HepG2 (cell line): ENCODE measurements around the gene CAPRIN1. TPM values are rescaled to one million over a fixed set of nuclear protein-coding genes. Genes with fewer than 3 reads are reported as not detected.

Source experiments
- CREB1 ChIP-seq, 2 experiments: fragments of 450-650 bp in 1 of 2; IDR thresholded peaks; 2 replicates each; pipeline ENCODE4 v1.6.1; 2016 to 2017; ENCODE audit warnings: control low read depth in 1 of 2, mild to moderate bottlenecking in 1 of 2, missing compliant biosample characterization in 1 of 2, missing genetic modification characterization in 1 of 2
- ELF4 ChIP-seq: sonication (generic); formaldehyde crosslinking; IDR thresholded peaks from 2 replicates; pipeline ENCODE4 v1.5.0; 2020; ENCODE audit warnings: missing genetic modification reagents, mild to moderate bottlenecking, moderate library complexity, borderline replicate concordance
- FOSL2 ChIP-seq: sonication (generic); formaldehyde crosslinking; IDR thresholded peaks from 2 replicates; pipeline ENCODE4 v1.4.0; 2020; ENCODE audit warnings: missing genetic modification reagents
- GATAD1 ChIP-seq: IDR thresholded peaks from 2 replicates; pipeline ENCODE4 v1.6.1; 2016; ENCODE audit warnings: missing genetic modification reagents, missing compliant biosample characterization
- NCOA1 ChIP-seq: sonication (generic); formaldehyde crosslinking; IDR thresholded peaks from 2 replicates; pipeline ENCODE4 v1.9.0; 2021; ENCODE audit warnings: missing genetic modification reagents
- YEATS2 ChIP-seq: sonication (generic); formaldehyde crosslinking; IDR thresholded peaks from 2 replicates; pipeline ENCODE4 v1.4.0; 2020; ENCODE audit warnings: missing genetic modification reagents, borderline replicate concordance
- ZNF12 ChIP-seq: sonication (generic); formaldehyde crosslinking; IDR thresholded peaks from 2 replicates; pipeline ENCODE4 v1.5.0; 2020; ENCODE audit warnings: missing genetic modification reagents
- polyA plus RNA-seq, 8 experiments: library from polyadenylated mRNA; depleted of rRNA in 3 of 8; stranded (reverse) in 7 of 8; unstranded in 1 of 8; fragments of >200 nt; fragmentation: Illumina TruSeq in 4 of 8; extraction: Trizol in 4 of 8; gene quantifications; 2 replicates each; pipeline versions ENCODE4 v1.2.1 to v1.2.3, GENCODE V29; 2011 to 2016; ENCODE audit warnings: low read depth in 4 of 8, missing spikeins in 1 of 8, mixed read lengths in 1 of 8; ENCODE audit not compliant: insufficient read depth in 1 of 8
- total RNA-seq, 5 experiments: library from RNA; depleted of rRNA; stranded (reverse); fragments of >200 nt; fragmentation: Illumina TruSeq; extraction: Trizol; gene quantifications; 2 replicates each; pipeline ENCODE4 v1.2.3, GENCODE V29; 2016; ENCODE audit warnings: low read depth in 1 of 5
- TF ChIP-seq, protein P1 (sequence below): sonication (generic); formaldehyde crosslinking; IDR thresholded peaks from 2 replicates; pipeline ENCODE4 v1.4.0; 2020; ENCODE audit warnings: missing genetic modification reagents
- TF ChIP-seq, protein P2 (sequence below): IDR thresholded peaks from 2 replicates; pipeline ENCODE4 v1.6.1; 2016; ENCODE audit warnings: low read depth, borderline replicate concordance
- TF ChIP-seq, protein P3 (sequence below): sonication (generic); formaldehyde crosslinking; IDR thresholded peaks from 2 replicates; pipeline ENCODE4 v1.4.0; 2020; ENCODE audit warnings: missing genetic modification reagents
- TF ChIP-seq, protein P4 (sequence below), 2 experiments: sonication (generic) in 1 of 2; formaldehyde crosslinking in 1 of 2; IDR thresholded peaks; 2 replicates each; pipeline versions ENCODE4 v1.4.0 to v1.6.1; 2016 to 2020; ENCODE audit warnings: borderline replicate concordance in 1 of 2, low read depth in 1 of 2, mild to moderate bottlenecking in 1 of 2, missing genetic modification reagents in 1 of 2
- TF ChIP-seq, protein P5 (sequence below): sonication (generic); formaldehyde crosslinking; IDR thresholded peaks from 2 replicates; pipeline ENCODE4 v1.5.1; 2020; ENCODE audit warnings: mild to moderate bottlenecking, missing genetic modification reagents, moderate library complexity

Gene CAPRIN1
- total and polyA plus RNA-seq, 2 of the 13 experiments (the other 11 are each of a cell fraction or from before 2014, with no cell fraction given) = 114 to 162 TPM

DNA sequence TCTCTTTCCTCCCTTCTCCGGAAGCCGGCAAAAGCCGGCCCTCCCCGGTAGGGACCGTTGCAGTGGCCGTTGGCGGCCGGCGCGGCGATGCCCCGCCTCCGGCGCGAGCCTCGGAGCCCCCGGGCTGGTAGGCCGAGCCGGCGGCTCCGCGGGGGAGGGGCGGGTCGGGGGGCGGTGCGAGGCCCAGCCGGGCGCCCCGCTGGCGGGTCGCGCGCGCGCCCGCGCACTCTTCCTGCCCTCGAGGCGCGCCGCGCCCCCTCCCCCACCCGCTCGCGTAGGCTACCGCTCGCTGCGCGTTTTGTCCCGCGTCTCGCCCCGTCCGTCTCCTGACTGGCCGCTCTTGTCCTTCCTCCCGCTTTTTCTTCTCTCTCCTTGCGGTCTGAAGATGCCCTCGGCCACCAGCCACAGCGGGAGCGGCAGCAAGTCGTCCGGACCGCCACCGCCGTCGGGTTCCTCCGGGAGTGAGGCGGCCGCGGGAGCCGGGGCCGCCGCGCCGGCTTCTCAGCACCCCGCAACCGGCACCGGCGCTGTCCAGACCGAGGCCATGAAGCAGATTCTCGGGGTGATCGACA lies 591 bp downstream of the CAPRIN1 start (continued):
- TF ChIP-seq, protein P1, sequence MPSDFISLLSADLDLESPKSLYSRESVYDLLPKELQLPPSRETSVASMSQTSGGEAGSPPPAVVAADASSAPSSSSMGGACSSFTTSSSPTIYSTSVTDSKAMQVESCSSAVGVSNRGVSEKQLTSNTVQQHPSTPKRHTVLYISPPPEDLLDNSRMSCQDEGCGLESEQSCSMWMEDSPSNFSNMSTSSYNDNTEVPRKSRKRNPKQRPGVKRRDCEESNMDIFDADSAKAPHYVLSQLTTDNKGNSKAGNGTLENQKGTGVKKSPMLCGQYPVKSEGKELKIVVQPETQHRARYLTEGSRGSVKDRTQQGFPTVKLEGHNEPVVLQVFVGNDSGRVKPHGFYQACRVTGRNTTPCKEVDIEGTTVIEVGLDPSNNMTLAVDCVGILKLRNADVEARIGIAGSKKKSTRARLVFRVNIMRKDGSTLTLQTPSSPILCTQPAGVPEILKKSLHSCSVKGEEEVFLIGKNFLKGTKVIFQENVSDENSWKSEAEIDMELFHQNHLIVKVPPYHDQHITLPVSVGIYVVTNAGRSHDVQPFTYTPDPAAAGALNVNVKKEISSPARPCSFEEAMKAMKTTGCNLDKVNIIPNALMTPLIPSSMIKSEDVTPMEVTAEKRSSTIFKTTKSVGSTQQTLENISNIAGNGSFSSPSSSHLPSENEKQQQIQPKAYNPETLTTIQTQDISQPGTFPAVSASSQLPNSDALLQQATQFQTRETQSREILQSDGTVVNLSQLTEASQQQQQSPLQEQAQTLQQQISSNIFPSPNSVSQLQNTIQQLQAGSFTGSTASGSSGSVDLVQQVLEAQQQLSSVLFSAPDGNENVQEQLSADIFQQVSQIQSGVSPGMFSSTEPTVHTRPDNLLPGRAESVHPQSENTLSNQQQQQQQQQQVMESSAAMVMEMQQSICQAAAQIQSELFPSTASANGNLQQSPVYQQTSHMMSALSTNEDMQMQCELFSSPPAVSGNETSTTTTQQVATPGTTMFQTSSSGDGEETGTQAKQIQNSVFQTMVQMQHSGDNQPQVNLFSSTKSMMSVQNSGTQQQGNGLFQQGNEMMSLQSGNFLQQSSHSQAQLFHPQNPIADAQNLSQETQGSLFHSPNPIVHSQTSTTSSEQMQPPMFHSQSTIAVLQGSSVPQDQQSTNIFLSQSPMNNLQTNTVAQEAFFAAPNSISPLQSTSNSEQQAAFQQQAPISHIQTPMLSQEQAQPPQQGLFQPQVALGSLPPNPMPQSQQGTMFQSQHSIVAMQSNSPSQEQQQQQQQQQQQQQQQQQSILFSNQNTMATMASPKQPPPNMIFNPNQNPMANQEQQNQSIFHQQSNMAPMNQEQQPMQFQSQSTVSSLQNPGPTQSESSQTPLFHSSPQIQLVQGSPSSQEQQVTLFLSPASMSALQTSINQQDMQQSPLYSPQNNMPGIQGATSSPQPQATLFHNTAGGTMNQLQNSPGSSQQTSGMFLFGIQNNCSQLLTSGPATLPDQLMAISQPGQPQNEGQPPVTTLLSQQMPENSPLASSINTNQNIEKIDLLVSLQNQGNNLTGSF = no peak
- TF ChIP-seq YEATS2 (CRISPR knock-in tag) (peak; percentile 51), GATAD1 (CRISPR knock-in tag) (peak; percentile 74), CREB1 (IDR thresholded peaks at IDR 0.05) (peak; percentile 39; the same call in 1 of the 2 replicates), CREB1 (CRISPR knock-in tag; IDR thresholded peaks at IDR 0.05) (no peak), ZNF12 (CRISPR knock-in tag) (0 out of 2 replicates have a peak, but pooled peaks have one; percentile 7), ELF4 (CRISPR knock-in tag) (no peak), NCOA1 (CRISPR knock-in tag) (no peak), FOSL2 (CRISPR knock-in tag) (peak; percentile 28; the same call in 1 of the 2 replicates)
- TF ChIP-seq, protein P2, sequence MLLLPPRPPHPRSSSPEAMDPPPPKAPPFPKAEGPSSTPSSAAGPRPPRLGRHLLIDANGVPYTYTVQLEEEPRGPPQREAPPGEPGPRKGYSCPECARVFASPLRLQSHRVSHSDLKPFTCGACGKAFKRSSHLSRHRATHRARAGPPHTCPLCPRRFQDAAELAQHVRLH (CRISPR knock-in tag) = peak; percentile 54; the same call in 1 of the 2 replicates
- TF ChIP-seq, protein P3, sequence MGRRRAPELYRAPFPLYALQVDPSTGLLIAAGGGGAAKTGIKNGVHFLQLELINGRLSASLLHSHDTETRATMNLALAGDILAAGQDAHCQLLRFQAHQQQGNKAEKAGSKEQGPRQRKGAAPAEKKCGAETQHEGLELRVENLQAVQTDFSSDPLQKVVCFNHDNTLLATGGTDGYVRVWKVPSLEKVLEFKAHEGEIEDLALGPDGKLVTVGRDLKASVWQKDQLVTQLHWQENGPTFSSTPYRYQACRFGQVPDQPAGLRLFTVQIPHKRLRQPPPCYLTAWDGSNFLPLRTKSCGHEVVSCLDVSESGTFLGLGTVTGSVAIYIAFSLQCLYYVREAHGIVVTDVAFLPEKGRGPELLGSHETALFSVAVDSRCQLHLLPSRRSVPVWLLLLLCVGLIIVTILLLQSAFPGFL (CRISPR knock-in tag) = no peak
- TF ChIP-seq, protein P4, sequence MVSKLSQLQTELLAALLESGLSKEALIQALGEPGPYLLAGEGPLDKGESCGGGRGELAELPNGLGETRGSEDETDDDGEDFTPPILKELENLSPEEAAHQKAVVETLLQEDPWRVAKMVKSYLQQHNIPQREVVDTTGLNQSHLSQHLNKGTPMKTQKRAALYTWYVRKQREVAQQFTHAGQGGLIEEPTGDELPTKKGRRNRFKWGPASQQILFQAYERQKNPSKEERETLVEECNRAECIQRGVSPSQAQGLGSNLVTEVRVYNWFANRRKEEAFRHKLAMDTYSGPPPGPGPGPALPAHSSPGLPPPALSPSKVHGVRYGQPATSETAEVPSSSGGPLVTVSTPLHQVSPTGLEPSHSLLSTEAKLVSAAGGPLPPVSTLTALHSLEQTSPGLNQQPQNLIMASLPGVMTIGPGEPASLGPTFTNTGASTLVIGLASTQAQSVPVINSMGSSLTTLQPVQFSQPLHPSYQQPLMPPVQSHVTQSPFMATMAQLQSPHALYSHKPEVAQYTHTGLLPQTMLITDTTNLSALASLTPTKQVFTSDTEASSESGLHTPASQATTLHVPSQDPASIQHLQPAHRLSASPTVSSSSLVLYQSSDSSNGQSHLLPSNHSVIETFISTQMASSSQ (IDR thresholded peaks at IDR 0.05; ENCODE audit: low read depth) = no peak
- TF ChIP-seq, protein P4 (CRISPR knock-in tag; IDR thresholded peaks at IDR 0.05; ENCODE audit: borderline replicate concordance) = no peak
- TF ChIP-seq, protein P5, sequence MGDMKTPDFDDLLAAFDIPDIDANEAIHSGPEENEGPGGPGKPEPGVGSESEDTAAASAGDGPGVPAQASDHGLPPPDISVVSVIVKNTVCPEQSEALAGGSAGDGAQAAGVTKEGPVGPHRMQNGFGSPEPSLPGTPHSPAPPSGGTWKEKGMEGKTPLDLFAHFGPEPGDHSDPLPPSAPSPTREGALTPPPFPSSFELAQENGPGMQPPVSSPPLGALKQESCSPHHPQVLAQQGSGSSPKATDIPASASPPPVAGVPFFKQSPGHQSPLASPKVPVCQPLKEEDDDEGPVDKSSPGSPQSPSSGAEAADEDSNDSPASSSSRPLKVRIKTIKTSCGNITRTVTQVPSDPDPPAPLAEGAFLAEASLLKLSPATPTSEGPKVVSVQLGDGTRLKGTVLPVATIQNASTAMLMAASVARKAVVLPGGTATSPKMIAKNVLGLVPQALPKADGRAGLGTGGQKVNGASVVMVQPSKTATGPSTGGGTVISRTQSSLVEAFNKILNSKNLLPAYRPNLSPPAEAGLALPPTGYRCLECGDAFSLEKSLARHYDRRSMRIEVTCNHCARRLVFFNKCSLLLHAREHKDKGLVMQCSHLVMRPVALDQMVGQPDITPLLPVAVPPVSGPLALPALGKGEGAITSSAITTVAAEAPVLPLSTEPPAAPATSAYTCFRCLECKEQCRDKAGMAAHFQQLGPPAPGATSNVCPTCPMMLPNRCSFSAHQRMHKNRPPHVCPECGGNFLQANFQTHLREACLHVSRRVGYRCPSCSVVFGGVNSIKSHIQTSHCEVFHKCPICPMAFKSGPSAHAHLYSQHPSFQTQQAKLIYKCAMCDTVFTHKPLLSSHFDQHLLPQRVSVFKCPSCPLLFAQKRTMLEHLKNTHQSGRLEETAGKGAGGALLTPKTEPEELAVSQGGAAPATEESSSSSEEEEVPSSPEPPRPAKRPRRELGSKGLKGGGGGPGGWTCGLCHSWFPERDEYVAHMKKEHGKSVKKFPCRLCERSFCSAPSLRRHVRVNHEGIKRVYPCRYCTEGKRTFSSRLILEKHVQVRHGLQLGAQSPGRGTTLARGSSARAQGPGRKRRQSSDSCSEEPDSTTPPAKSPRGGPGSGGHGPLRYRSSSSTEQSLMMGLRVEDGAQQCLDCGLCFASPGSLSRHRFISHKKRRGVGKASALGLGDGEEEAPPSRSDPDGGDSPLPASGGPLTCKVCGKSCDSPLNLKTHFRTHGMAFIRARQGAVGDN (CRISPR knock-in tag) = peak; percentile 56
